ENCODE results near the gene TLE5.

TLE5 gene

GRCh38 chr19:3033595-3034405 is 28.5 kb downstream of the TLE5 start:
- H3K4me3 Mint-ChIP-seq: no peak overlapping the region
- peak overlapping the region; percentile 91 for H3K27ac Mint-ChIP-seq
- H3K27me3 Mint-ChIP-seq: peaks cover 51% of the 10 kb centered on the region
- no peak for ATAC-seq
- H3K36me3 Mint-ChIP-seq: no peaks in the 10 kb centered on the region
- H3K9me3 Mint-ChIP-seq: no peaks in the 10 kb centered on the region
- H3K4me1 Mint-ChIP-seq: peaks cover 23% of the 10 kb centered on the region

GRCh38 chr19:3031607-3031867 is 30.8 kb downstream of the TLE5 start:
- no peak for ATAC-seq
- Mint-ChIP-seq H3K27me3 (peaks cover 67% of the 10 kb centered on the region), H3K27ac (no peak overlapping the region), H3K4me3 (no peak overlapping the region), H3K36me3 (no peaks in the 10 kb centered on the region), H3K9me3 (no peaks in the 10 kb centered on the region), H3K4me1 (peaks cover 19% of the 10 kb centered on the region)

- peaks cover 77% of the 10 kb centered on the region for H3K27me3 Mint-ChIP-seq
- peaks cover 13% of the 10 kb centered on the region for H3K4me1 Mint-ChIP-seq
- H3K27ac Mint-ChIP-seq: no peak within 1 kb of the TSS
- H3K9me3 Mint-ChIP-seq: no peaks in the 10 kb centered on the region
- peak within 1 kb of the TSS; percentile 66 for H3K4me3 Mint-ChIP-seq
- peak; percentile 5 for ATAC-seq
- H3K36me3 Mint-ChIP-seq: no peaks in the 10 kb centered on the region
These were observed 33.0 kb downstream of the TLE5 start, which contains the start of gene TLE2 for GRCh38 chr19:3029065-3029923. Gene TLE2, minus strand, starts transcription at chr19:3029280. Its CDS starts 376 bp downstream, at chr19:3028904.

GRCh38 chr19:3028305-3029064 is 33.8 kb downstream of the TLE5 start:
- H3K27ac Mint-ChIP-seq: no peak overlapping the region
- H3K4me3 Mint-ChIP-seq: peak overlapping the region; percentile 66
- H3K9me3 Mint-ChIP-seq: no peaks in the 10 kb centered on the region
- H3K4me1 Mint-ChIP-seq: peaks cover 11% of the 10 kb centered on the region
- no peaks in the 10 kb centered on the region for H3K36me3 Mint-ChIP-seq
- peak; percentile 40 for ATAC-seq
- peaks cover 77% of the 10 kb centered on the region for H3K27me3 Mint-ChIP-seq

GRCh38 chr19:3027981-3028304 is 34.4 kb downstream of the TLE5 start:
- H3K27ac Mint-ChIP-seq: no peak overlapping the region
- peaks cover 77% of the 10 kb centered on the region for H3K27me3 Mint-ChIP-seq
- no peaks in the 10 kb centered on the region for H3K9me3 Mint-ChIP-seq
- no peaks in the 10 kb centered on the region for H3K36me3 Mint-ChIP-seq
- H3K4me1 Mint-ChIP-seq: peaks cover 11% of the 10 kb centered on the region
- H3K4me3 Mint-ChIP-seq: no peak overlapping the region
- no peak for ATAC-seq

- Mint-ChIP-seq H3K36me3 (no peaks in the 10 kb centered on the region), H3K4me1 (peaks cover 11% of the 10 kb centered on the region), H3K27me3 (peaks cover 75% of the 10 kb centered on the region), H3K9me3 (no peaks in the 10 kb centered on the region), H3K4me3 (no peak overlapping the region), H3K27ac (no peak overlapping the region)
- ATAC-seq: no peak
These were observed 35.0 kb downstream of the TLE5 start for GRCh38 chr19:3027292-3027691.

- H3K36me3 Mint-ChIP-seq: no peaks in the 10 kb centered on the region
- H3K9me3 Mint-ChIP-seq: no peaks in the 10 kb centered on the region
- H3K4me1 Mint-ChIP-seq: peaks cover 11% of the 10 kb centered on the region
- H3K27ac Mint-ChIP-seq: no peak overlapping the region
- no peak for ATAC-seq
- H3K27me3 Mint-ChIP-seq: peaks cover 71% of the 10 kb centered on the region
- H3K4me3 Mint-ChIP-seq: no peak overlapping the region
These were observed 35.5 kb downstream of the TLE5 start for GRCh38 chr19:3026768-3027167.

GRCh38 chr19:3025549-3025886 is 36.8 kb downstream of the TLE5 start:
- no peak for ATAC-seq
- Mint-ChIP-seq H3K4me1 (peaks cover 11% of the 10 kb centered on the region), H3K27ac (no peak overlapping the region), H3K4me3 (no peak overlapping the region), H3K9me3 (no peaks in the 10 kb centered on the region), H3K36me3 (no peaks in the 10 kb centered on the region), H3K27me3 (peaks cover 64% of the 10 kb centered on the region)

- Mint-ChIP-seq H3K9me3 (no peaks in the 10 kb centered on the region), H3K27me3 (peaks cover 64% of the 10 kb centered on the region), H3K36me3 (no peaks in the 10 kb centered on the region), H3K27ac (no peak overlapping the region), H3K4me3 (no peak overlapping the region), H3K4me1 (peaks cover 11% of the 10 kb centered on the region)
- ATAC-seq: no peak
These were observed 37.3 kb downstream of the TLE5 start for GRCh38 chr19:3024870-3025548.

- H3K36me3 Mint-ChIP-seq: no peaks in the 10 kb centered on the region
- peaks cover 11% of the 10 kb centered on the region for H3K4me1 Mint-ChIP-seq
- peaks cover 65% of the 10 kb centered on the region for H3K27me3 Mint-ChIP-seq
- no peaks in the 10 kb centered on the region for H3K9me3 Mint-ChIP-seq
- no peak for ATAC-seq
- no peak overlapping the region for H3K27ac Mint-ChIP-seq
- H3K4me3 Mint-ChIP-seq: no peak overlapping the region
These were observed 37.8 kb downstream of the TLE5 start for GRCh38 chr19:3024509-3024869.

- Mint-ChIP-seq H3K27ac (no peak overlapping the region), H3K4me3 (no peak overlapping the region), H3K4me1 (peaks cover 11% of the 10 kb centered on the region), H3K36me3 (no peaks in the 10 kb centered on the region), H3K9me3 (no peaks in the 10 kb centered on the region), H3K27me3 (peaks cover 46% of the 10 kb centered on the region)
- ATAC-seq: no peak
These were observed 41.9 kb downstream of the TLE5 start for GRCh38 chr19:3020321-3020960.

- Mint-ChIP-seq H3K4me1 (peaks cover under 1% of the 10 kb centered on the region), H3K36me3 (no peaks in the 10 kb centered on the region), H3K27me3 (peaks cover 41% of the 10 kb centered on the region), H3K27ac (no peak overlapping the region), H3K9me3 (no peaks in the 10 kb centered on the region), H3K4me3 (no peak overlapping the region)
- no peak for ATAC-seq
These were observed 43.0 kb downstream of the TLE5 start for GRCh38 chr19:3019211-3019854.

- no peaks in the 10 kb centered on the region for H3K4me1 Mint-ChIP-seq
- no peaks in the 10 kb centered on the region for H3K9me3 Mint-ChIP-seq
- peaks cover 40% of the 10 kb centered on the region for H3K27me3 Mint-ChIP-seq
- H3K27ac Mint-ChIP-seq: no peak overlapping the region
- H3K36me3 Mint-ChIP-seq: no peaks in the 10 kb centered on the region
- ATAC-seq: no peak
- no peak overlapping the region for H3K4me3 Mint-ChIP-seq
These were observed 44.4 kb downstream of the TLE5 start for GRCh38 chr19:3017923-3018322.
